ENCODE results near the gene SMPD3.

SMPD3 gene

GRCh38 chr16:68433316-68433715, 15.0 kb downstream of the SMPD3 start:
- no peak for DNase-seq (ENCODE audit: low read depth)

DNA sequence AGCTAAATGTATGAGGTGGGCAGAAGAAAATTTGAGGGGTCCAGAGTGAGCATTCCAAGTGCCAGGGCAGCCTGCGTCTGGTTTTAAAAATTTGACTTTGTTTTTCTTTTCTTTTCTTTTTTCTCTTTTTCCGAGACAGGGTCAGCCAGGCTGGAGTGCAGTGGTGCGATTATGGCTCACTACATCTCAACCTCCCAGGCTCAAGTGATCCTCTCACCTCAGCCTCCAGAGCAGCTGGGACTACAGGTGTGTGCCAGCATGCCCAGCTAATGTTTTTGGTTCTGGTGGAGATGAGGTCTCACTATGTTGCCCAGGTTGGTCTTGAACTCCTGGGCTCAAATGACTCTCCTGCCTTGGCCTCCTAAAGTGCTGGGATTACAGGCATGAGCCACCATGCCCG, 15.6 kb downstream of the SMPD3 start:
- no peak for DNase-seq (ENCODE audit: low read depth)

GRCh38 chr16:68429076-68429854, 19.0 kb downstream of the SMPD3 start:
- DNase-seq (ENCODE audit: low read depth): no peak

GRCh38 chr16:68427649-68428303, 20.5 kb downstream of the SMPD3 start:
- no peak for DNase-seq (ENCODE audit: low read depth)

GRCh38 chr16:68426347-68426652, 22.0 kb downstream of the SMPD3 start:
- DNase-seq (ENCODE audit: low read depth): no peak

DNA sequence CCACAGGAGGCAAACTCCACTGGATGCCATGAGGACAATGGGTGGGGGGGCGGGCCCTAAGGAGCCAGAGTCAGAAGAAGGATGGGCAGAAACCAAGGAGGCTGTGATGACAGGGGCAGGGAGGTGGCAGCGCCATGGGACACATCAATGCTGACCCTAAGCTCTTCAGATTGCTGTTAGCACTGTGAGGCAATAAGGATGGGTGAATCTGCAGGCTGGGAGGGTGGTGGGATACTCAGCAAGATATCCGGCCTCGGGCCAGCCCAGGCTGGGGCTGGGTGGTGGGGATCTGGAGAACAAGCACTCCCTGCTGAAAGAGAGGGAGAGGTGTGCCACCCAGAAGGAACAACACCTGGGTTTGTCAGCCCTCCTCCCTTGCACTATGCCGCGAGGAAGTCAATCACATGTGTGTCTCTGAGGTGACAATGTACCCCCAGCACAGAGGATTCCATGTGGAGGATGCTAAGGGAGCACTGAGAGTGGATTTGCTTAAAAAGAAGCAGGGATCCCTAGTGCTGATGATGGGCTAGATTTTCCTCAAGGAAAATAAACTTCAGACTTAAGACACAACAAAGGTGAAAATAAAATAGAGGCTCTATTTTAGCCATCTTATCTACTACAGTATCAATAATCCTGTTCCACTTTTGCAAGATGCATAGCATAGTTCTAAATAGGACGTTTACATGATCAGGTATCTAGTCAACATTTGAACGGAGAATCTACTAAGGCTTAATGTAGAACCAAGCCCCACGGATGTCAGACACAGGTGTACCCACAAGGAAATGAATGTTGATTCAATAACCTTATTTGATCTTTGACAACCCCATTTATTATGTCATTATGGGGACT, 22.6 kb downstream of the SMPD3 start:
- DNase-seq (ENCODE audit: low read depth): no peak

- no peak for DNase-seq (ENCODE audit: low read depth)
These were observed 24.5 kb downstream of the SMPD3 start for GRCh38 chr16:68423771-68424170.

- no peak for DNase-seq (ENCODE audit: low read depth)
These were observed 25.8 kb downstream of the SMPD3 start for GRCh38 chr16:68422396-68422960.

DNA sequence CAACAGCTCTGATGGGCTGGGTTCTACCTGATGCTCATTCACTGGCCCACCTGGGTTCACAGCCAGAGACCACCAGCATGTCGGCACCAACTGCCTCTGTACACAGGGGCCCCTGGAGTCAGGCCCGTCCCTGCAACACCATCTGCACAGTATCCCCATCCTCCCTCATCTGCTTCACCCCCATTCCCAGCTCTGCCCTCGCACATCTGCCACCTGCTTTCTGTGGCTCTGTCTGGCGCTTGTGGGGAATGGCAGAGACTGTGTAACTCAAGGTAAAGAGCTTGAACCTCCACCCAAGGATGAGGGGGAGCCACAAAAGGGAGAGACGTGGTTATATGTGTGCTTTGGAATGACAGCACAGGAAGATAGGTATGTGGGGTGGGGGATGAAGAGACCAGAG, 27.2 kb downstream of the SMPD3 start:
- no peak for DNase-seq (ENCODE audit: low read depth)

- no peak for DNase-seq (ENCODE audit: low read depth)
These were observed 27.9 kb downstream of the SMPD3 start for GRCh38 chr16:68420366-68420942.

DNA sequence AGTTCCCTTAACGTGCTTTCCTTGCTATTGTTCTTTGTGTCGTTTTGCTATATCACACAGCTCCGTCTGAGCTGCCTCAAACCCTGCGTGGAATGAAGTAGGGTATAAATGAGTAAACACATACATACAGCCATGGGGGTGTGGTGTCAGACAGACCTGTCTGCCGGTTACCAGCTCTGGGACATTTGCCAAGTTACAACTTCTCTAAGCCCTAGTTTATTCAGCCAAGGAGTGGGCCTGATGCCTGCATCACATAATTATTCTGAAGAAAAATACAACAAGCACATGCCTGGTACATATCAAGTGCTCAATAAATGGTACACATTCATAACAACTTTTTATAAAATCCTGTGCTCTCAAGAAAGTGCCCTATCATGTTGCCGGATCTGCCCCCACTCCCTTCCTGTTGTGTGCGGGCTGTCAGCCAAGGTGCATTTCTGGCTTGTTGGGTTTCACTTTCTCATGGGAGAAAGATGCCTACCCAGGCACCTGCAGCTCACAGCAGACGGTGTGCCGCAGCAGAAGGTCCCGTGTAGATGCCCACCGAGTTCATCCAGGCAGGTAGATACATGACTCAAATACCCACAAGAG, 30.5 kb downstream of the SMPD3 start:
- peak; percentile 45 for DNase-seq (ENCODE audit: low read depth)

DNA sequence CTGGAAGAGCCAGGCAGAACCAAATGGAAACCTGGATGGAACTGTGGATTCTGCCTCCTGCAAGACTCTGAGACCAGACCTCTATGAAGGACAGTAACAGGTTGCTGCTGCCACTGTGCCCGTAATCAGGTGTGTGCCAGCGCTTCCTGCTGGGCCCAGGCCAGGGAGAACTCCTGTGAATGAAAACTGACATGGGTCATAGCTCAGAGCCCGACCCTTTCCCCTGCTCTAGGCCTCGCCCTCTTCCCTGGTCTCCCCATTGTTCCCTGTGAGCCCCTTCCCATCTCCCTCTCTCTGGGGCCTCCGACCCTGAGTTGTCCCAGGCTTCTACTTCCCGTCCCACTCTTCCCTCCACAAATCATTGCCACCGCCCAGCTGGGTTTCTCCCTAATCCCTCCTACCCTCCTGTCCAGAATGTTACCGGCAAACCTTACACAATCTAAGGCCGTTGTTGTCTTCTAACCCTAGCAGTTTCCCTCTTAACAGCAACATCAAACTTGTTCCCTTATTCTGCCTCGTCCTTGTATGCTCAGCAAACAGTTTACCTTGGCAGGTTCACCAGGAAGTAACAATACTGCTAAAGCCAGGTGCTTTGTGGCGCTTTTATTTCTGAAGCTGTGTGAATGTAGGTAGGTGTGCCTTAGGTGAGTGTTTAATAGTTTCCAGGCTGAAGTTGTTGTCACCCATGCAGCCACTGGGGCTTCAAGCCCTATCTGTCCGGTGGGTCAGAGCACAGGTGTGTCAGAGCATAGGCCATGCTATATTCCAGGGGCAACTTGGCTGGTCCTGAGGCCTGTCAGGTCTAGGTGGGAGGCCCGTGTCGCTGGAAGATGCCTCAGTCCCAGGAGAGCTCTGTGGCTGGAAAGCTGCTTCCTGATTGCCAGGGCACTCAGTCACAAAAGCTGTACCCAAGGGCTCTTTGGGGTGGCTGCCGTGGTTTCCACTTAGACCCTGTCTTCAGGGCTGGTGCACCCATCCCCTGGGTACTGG, 32.0 kb downstream of the SMPD3 start:
- no peak for DNase-seq (ENCODE audit: low read depth)

- DNase-seq (ENCODE audit: low read depth): no peak
These were observed 33.7 kb downstream of the SMPD3 start for GRCh38 chr16:68414581-68414980.

- no peak for DNase-seq (ENCODE audit: low read depth)
These were observed 36.2 kb downstream of the SMPD3 start for GRCh38 chr16:68412061-68412460.

DNA sequence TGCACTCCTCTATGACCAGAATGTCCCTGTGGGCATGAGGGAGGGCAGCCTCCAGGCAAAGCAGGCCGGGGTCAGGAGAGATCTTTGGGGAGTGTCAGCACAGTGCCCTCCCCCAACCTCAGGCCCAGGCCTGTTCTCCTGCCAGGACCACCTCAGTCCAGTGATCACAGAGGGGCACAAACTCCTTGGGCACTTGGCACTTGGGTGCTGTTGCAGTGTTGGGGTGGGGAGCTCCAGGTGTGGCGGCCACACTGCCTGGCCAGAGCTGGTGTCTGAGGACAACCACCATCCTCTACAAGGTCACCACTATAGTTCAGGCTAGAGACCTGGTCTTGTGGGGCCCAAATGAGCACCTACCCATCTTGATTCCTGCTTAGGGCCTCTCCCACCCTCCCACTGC, 37.2 kb downstream of the SMPD3 start:
- no peak for DNase-seq (ENCODE audit: low read depth)

DNA sequence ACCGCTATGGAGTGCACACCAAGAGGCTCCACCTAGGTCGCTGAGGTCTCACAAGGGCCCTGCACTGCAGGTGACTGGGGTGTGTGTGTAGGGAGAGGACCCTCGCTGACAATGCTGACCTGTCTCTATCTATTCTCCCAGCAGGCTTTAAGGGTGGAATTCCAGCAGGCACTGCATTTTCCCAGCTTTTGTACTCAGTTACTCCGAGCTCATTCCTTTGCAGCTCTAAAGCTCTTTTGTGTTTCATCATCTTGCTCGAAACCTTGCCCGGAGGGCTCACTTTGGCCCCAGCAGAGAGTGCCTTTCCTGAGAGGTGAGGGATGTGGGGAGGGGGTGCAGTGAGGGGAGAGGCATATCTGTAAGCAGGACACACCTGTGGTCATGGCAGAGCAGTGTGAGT, 39.3 kb downstream of the SMPD3 start:
- no peak for DNase-seq (ENCODE audit: low read depth)

DNA sequence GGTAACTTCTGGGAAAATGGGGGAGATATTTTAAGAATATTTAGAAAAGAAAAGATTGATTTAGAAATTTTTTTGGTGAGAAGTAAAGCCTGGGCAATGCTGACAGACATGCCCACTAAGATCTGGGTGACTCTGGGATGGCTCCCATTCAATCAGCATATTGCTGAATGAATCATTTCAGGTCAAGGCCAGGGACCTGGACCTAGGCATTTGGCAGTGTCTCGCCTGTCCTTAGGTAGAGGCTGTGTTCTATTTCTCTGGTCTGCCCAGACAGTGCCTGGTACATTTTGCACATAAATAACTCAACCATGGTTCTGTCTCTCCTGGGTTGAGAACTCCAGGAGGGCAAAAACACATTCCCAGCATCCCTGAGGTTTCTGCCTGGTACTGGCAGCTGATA, 39.9 kb downstream of the SMPD3 start:
- DNase-seq (ENCODE audit: low read depth): no peak

- no peak for DNase-seq (ENCODE audit: low read depth)
These were observed 41.7 kb downstream of the SMPD3 start for GRCh38 chr16:68406458-68407152.

DNA sequence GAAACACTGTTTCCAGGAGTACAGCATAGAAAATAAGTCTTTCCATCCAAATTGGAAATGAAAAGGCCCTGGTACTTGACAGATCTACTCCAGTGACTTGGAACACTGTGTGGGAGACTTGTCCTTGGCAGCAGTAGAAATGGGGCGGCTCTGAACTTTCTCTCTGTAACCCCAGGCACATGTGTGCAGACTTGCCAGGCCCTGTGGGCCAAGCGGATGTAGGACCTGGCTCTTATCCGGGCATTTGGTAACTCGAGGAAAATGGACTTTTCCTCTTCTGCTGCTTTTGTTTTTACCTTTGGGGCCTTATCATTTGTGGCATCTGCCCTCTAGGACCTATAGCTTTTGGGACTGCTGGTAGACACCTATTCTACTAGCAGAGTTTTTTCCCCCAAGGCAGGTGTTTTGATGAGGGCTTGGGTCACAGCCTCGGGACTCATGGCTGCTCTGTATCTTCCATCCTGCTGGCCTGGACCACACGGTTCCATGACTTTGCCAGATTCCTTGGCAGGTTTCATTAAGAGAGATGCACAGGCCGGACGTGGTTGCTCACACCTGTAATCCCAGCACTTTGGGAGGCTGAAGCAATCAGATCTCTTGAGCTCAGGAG, 43.5 kb downstream of the SMPD3 start:
- DNase-seq (ENCODE audit: low read depth): no peak

- no peak for DNase-seq (ENCODE audit: low read depth)
These were observed 44.6 kb downstream of the SMPD3 start for GRCh38 chr16:68403704-68404103.

All from stimulated activated CD8-positive, alpha-beta memory T cell treated with anti-CD3 and anti-CD28 coated beads, Interleukin-4, amount 100 ng/mL, for 24 hours (primary cell).